Measurements from ENCODE around the gene CCBE1. TPM values are rescaled to one million over a fixed set of nuclear protein-coding genes. Genes with fewer than 3 reads are reported as not detected.

The CCBE1 gene
- total and polyA plus RNA-seq, 9 of the 15 experiments (the other 6 are each of a cell fraction or from before 2014, with no cell fraction given) = 0.20 TPM; not detected in 8

- TF ChIP-seq ZNF277 (CRISPR knock-in tag; IDR thresholded peaks at IDR 0.05; ENCODE audit: borderline replicate concordance) = no peak
- TF ChIP-seq SMARCC2 (IDR thresholded peaks at IDR 0.05; ENCODE audit: low read depth) = no peak
- no peak for TF ChIP-seq ETV6 (IDR thresholded peaks at IDR 0.05; ENCODE audit: borderline replicate concordance in 1 of 2, low read depth in 2 of 2, low read length in 1 of 2)
- no peak for TF ChIP-seq ETV6 (CRISPR knock-in tag; IDR thresholded peaks at IDR 0.05; ENCODE audit: borderline replicate concordance)
Observed at GRCh38 chr18:59643740-59644139, 53.5 kb downstream of the CCBE1 start (continued).

GRCh38 chr18:59640721-59641120 is 56.5 kb downstream of the CCBE1 start:
- no peak overlapping the region for H3K9ac ChIP-seq (ENCODE audit: insufficient read depth in 1 of 2, low read depth in 2 of 2, low read length in 2 of 2)
- ChIA-PET CTCF (ENCODE audit: low intra/inter-chr PET ratio) (no interaction called here), POLR2A (no interaction called here)
- H3K27ac ChIP-seq (ENCODE audit: extremely low read depth, low read depth, low read length) = no peak overlapping the region
- no TSS peak for BruUV-seq (replicated peaks)
- DNase-seq (ENCODE audit: extremely low read depth in 1 of 4, low spot score in 3 of 4) (no peak), ATAC-seq (no peak), FAIRE-seq (no peak)
- no peaks in the 10 kb centered on the region for H3K36me3 ChIP-seq (ENCODE audit: control insufficient read depth, insufficient read depth, low read length)
- WGBS (ENCODE audit: insufficient coverage, low coverage, missing lambda C conversion rate) = 0% methylated on average over 3 of the region's 3 CpGs
- intact Hi-C loops (cut with micrococcal nuclease) = no loop called here
- in situ Hi-C loops (cut with MboI) = no loop called here
- no peak overlapping the region for H3K4me2 ChIP-seq (ENCODE audit: insufficient read depth, low read length)
- H3K4me1 ChIP-seq (replicated peaks in 1 of 2; ENCODE audit: control insufficient read depth in 2 of 2, insufficient read depth in 2 of 2, low read length in 2 of 2) = no peaks in the 10 kb centered on the region
- no peak overlapping the region for H2AFZ ChIP-seq (ENCODE audit: low read depth, low read length)
- no peaks in the 10 kb centered on the region for H3K27me3 ChIP-seq (ENCODE audit: control insufficient read depth in 2 of 2, insufficient read depth in 2 of 2, low read length in 2 of 2)
- no peaks in the 10 kb centered on the region for H4K20me1 ChIP-seq (replicated peaks; ENCODE audit: control insufficient read depth, insufficient read depth, low read length)
- H3K79me2 ChIP-seq (ENCODE audit: control insufficient read depth, insufficient read depth, low read length) = no peaks in the 10 kb centered on the region
- no peaks in the 10 kb centered on the region for H3K9me1 ChIP-seq (ENCODE audit: control insufficient read depth, insufficient read depth, low read length)
- no peaks in the 10 kb centered on the region for H3K9me3 ChIP-seq (replicated peaks; ENCODE audit: control insufficient read depth, insufficient read depth, low read depth, low read length)
- no peak overlapping the region for H3K4me3 ChIP-seq
- TF ChIP-seq WHSC1 (IDR thresholded peaks at IDR 0.05; ENCODE audit: low read length) = no peak
- no peak for TF ChIP-seq ATF3 (IDR thresholded peaks at IDR 0.05)
- TF ChIP-seq ATF3 (CRISPR knock-in tag; conservative IDR thresholded peaks at IDR 0.05) = no peak
- TF ChIP-seq GTF3C2 (IDR thresholded peaks at IDR 0.05; ENCODE audit: borderline replicate concordance, extremely low read depth, insufficient read length) = no peak
- TF ChIP-seq KAT7 (CRISPR knock-in tag; IDR thresholded peaks at IDR 0.05; ENCODE audit: borderline replicate concordance) = no peak
- no peak for TF ChIP-seq ZNF584 (CRISPR knock-in tag; IDR thresholded peaks at IDR 0.05; ENCODE audit: low read depth)
- no peak for TF ChIP-seq NFIX (CRISPR knock-in tag; IDR thresholded peaks at IDR 0.05; ENCODE audit: low read depth)
- TF ChIP-seq NCOR1 (IDR thresholded peaks at IDR 0.05) = no peak
- no peak for TF ChIP-seq CHCHD3 (CRISPR knock-in tag; IDR thresholded peaks at IDR 0.05)
- TF ChIP-seq HOXB6 (CRISPR knock-in tag; IDR thresholded peaks at IDR 0.05; ENCODE audit: borderline replicate concordance) = no peak
- TF ChIP-seq ZNF3 (CRISPR knock-in tag; IDR thresholded peaks at IDR 0.05) = no peak
- TF ChIP-seq ELK1 (CRISPR knock-in tag; IDR thresholded peaks at IDR 0.05) = no peak
